ENCODE measurements around the gene NOS2. TPM values are rescaled to one million over a fixed set of nuclear protein-coding genes. Genes with fewer than 3 reads are reported as not detected.
"Not testable (repeated sequence)": the region's sequence is repeated elsewhere in the genome, so short reads cannot be mapped to it uniquely, and the experiment has no call there.

NOS2 gene
- total RNA-seq, 4 donors from 2014 or later = 0.07 to 0.40 (median 0.35) TPM

DNA sequence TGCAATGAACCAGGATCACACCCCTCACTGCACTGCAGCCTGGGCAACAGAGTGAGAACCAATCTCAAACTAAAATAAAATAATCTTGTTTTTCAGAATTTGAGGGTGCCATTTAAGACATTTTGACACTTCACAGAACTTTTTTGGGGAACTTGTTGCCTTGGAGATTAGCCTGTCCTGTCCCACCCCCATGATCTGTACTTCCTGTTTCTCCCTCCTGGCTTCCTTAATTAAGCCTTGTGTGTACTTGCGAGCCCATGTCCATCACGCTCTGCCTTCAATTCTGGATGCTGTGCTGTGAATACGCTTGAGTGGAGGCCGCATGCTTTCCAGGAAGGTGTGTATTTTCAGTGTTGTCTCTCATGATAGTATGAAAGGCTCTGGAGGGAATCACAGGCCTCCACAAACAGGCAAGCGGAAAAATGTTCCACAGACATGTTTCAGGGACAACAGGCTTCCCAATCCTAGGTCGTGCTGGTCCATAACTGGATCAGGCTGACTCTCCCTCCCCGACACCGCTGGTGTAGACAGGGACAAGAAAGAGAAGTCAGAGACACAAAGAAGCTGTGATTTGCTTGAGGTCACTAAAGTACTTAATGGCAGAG is 56.9 kb downstream of the NOS2 start:
- Histone ChIP-seq H3K4me1 (no peaks in the 10 kb centered on the region), H3K4me3 (no peak overlapping the region), H3K9me3 (no peaks in the 10 kb centered on the region), H3K27ac (no peak overlapping the region), H3K27me3 (no peaks in the 10 kb centered on the region), H3K36me3 (no peaks in the 10 kb centered on the region)
- WGBS, 2 donors (ENCODE audit: low coverage in 1 of 2) = 87% methylated on average over 5 of the region's 8 CpGs; no CpG with 5 or more reads in 1 of the 2 donors
- TF ChIP-seq, protein P1, sequence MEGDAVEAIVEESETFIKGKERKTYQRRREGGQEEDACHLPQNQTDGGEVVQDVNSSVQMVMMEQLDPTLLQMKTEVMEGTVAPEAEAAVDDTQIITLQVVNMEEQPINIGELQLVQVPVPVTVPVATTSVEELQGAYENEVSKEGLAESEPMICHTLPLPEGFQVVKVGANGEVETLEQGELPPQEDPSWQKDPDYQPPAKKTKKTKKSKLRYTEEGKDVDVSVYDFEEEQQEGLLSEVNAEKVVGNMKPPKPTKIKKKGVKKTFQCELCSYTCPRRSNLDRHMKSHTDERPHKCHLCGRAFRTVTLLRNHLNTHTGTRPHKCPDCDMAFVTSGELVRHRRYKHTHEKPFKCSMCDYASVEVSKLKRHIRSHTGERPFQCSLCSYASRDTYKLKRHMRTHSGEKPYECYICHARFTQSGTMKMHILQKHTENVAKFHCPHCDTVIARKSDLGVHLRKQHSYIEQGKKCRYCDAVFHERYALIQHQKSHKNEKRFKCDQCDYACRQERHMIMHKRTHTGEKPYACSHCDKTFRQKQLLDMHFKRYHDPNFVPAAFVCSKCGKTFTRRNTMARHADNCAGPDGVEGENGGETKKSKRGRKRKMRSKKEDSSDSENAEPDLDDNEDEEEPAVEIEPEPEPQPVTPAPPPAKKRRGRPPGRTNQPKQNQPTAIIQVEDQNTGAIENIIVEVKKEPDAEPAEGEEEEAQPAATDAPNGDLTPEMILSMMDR (IDR thresholded peaks at IDR 0.05) = no peak
- TF ChIP-seq EP300 (IDR thresholded peaks at IDR 0.05) (no peak), POLR2A (IDR thresholded peaks at IDR 0.05) (no peak), POLR2AphosphoS5 (IDR thresholded peaks at IDR 0.05) (no peak)
- ATAC-seq = no peak

DNA sequence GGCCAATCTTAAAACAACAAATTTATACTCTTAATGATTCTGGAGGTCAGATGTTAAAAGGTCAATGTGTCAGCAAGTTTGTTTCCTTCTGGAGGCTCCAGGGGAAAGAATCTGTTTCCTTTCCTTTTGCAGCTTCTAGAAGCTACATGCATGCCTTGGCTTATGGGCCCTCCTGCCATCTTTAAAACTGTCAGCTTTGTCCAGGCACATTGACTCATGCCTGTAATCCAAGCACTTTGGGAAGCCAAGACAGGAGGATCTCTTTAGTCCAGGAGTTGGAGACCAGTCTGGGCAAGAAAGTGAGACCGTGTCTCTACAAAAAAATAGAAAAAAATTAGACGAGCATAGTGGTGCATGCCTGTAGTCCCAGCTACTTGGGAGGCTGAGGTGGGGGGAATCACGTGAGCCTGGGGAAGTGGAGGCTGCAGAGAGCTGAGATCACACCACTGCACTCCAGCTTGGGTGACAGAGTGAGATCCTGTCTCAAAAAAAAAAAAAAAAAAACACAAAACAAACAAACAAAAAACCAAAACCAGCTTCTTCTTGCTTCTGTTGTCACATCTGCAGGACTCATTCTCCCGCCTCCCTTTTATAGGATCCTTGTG is 58.3 kb downstream of the NOS2 start:
- no peaks in the 10 kb centered on the region for H3K9me3 ChIP-seq
- H3K4me3 ChIP-seq = no peak overlapping the region
- no peaks in the 10 kb centered on the region for H3K36me3 ChIP-seq
- WGBS, 2 donors (ENCODE audit: low coverage in 1 of 2) = 66 to 93% methylated on average over 2 to 4 of the region's 4 CpGs
- H3K27ac ChIP-seq = no peak overlapping the region
- no peaks in the 10 kb centered on the region for H3K27me3 ChIP-seq
- ATAC-seq = no peak
- TF ChIP-seq POLR2AphosphoS5 (IDR thresholded peaks at IDR 0.05) (no peak), EP300 (IDR thresholded peaks at IDR 0.05) (no peak), POLR2A (IDR thresholded peaks at IDR 0.05) (no peak)
- TF ChIP-seq, protein P1 (IDR thresholded peaks at IDR 0.05) = no peak
- no peaks in the 10 kb centered on the region for H3K4me1 ChIP-seq

- no peaks in the 10 kb centered on the region for H3K4me1 ChIP-seq
- H3K27me3 ChIP-seq = no peaks in the 10 kb centered on the region
- WGBS, 2 donors (ENCODE audit: low coverage in 1 of 2) = 28% methylated on average over 9 of the region's 9 CpGs; no CpG with 5 or more reads in 1 of the 2 donors
- H3K4me3 ChIP-seq = no peak overlapping the region
- no peak for ATAC-seq
- no peak for TF ChIP-seq POLR2A (IDR thresholded peaks at IDR 0.05)
- TF ChIP-seq EP300 (IDR thresholded peaks at IDR 0.05) = no peak
- TF ChIP-seq POLR2AphosphoS5 (IDR thresholded peaks at IDR 0.05) = no peak
- TF ChIP-seq, protein P1 (IDR thresholded peaks at IDR 0.05) = no peak
- H3K36me3 ChIP-seq = no peaks in the 10 kb centered on the region
- H3K27ac ChIP-seq = no peak overlapping the region
- no peaks in the 10 kb centered on the region for H3K9me3 ChIP-seq
Observed at GRCh38 chr17:27741361-27741861, 58.9 kb downstream of the NOS2 start.

GRCh38 chr17:27740541-27740940 is 59.8 kb downstream of the NOS2 start:
- not testable (repeated sequence) for H3K4me3 ChIP-seq, H3K9me3 ChIP-seq, H3K27me3 ChIP-seq, H3K36me3 ChIP-seq, ATAC-seq, H3K27ac ChIP-seq, H3K4me1 ChIP-seq
- WGBS, 2 donors (ENCODE audit: low coverage in 1 of 2) = 67% methylated on average over 1 of the region's 5 CpGs; no CpG with 5 or more reads in 1 of the 2 donors

DNA sequence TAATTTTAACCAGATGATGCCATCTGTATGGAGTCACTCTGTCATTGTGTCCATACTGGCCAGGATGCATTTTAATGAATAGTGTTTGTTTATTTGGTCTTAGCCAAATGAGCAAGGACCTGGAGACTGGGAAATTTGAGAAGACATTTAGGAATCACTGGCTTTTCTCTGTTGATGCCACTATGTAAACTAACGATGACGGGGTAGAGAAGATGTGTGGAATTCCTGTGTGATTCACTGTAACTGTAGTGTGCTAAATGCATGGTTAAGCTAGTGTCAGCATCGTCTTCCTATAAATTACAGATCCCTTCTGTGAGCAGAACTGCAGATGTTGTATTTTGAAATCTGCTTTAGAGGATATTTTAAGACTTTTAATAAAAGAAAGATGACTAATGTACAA is 66.6 kb downstream of the NOS2 start:
- H3K9me3 ChIP-seq = no peaks in the 10 kb centered on the region
- H3K27ac ChIP-seq = no peak overlapping the region
- H3K4me1 ChIP-seq = no peaks in the 10 kb centered on the region
- 15 to 24% methylated on average over 3 of the region's 3 CpGs for WGBS, 2 donors (ENCODE audit: low coverage in 1 of 2)
- no peak overlapping the region for H3K4me3 ChIP-seq
- H3K27me3 ChIP-seq = peaks cover 4% of the 10 kb centered on the region
- no peak for TF ChIP-seq EP300 (IDR thresholded peaks at IDR 0.05)
- TF ChIP-seq, protein P1 (IDR thresholded peaks at IDR 0.05) = no peak
- no peak for TF ChIP-seq POLR2A (IDR thresholded peaks at IDR 0.05)
- no peak for TF ChIP-seq POLR2AphosphoS5 (IDR thresholded peaks at IDR 0.05)
- no peaks in the 10 kb centered on the region for H3K36me3 ChIP-seq
- no peak for ATAC-seq

- not testable (repeated sequence) for H3K4me3 ChIP-seq, H3K4me1 ChIP-seq, H3K27ac ChIP-seq, H3K9me3 ChIP-seq, H3K36me3 ChIP-seq, ATAC-seq, H3K27me3 ChIP-seq
Observed at GRCh38 chr17:27732746-27733145, 67.6 kb downstream of the NOS2 start.

GRCh38 chr17:27725982-27726381 is 74.3 kb downstream of the NOS2 start:
- H3K36me3 ChIP-seq, H3K9me3 ChIP-seq, H3K27ac ChIP-seq, H3K4me3 ChIP-seq, H3K27me3 ChIP-seq, H3K4me1 ChIP-seq, ATAC-seq: not testable (repeated sequence)
- 77 to 83% methylated on average over 5 to 6 of the region's 6 CpGs for WGBS, 2 donors (ENCODE audit: low coverage in 1 of 2)

Data from gastroesophageal sphincter (tissue), 4 donors.